HG03045 (cell line): ENCODE data around the gene GCAT.

ENCODE experiments used
- ATAC-seq: cut with Tn5 transposase; IDR thresholded peaks from one replicate; pipeline ENCODE4 v1.9.1; 2021; ENCODE audit warnings: mild to moderate bottlenecking, moderate library complexity; ENCODE audit not compliant: unreplicated experiment

The GCAT gene

DNA sequence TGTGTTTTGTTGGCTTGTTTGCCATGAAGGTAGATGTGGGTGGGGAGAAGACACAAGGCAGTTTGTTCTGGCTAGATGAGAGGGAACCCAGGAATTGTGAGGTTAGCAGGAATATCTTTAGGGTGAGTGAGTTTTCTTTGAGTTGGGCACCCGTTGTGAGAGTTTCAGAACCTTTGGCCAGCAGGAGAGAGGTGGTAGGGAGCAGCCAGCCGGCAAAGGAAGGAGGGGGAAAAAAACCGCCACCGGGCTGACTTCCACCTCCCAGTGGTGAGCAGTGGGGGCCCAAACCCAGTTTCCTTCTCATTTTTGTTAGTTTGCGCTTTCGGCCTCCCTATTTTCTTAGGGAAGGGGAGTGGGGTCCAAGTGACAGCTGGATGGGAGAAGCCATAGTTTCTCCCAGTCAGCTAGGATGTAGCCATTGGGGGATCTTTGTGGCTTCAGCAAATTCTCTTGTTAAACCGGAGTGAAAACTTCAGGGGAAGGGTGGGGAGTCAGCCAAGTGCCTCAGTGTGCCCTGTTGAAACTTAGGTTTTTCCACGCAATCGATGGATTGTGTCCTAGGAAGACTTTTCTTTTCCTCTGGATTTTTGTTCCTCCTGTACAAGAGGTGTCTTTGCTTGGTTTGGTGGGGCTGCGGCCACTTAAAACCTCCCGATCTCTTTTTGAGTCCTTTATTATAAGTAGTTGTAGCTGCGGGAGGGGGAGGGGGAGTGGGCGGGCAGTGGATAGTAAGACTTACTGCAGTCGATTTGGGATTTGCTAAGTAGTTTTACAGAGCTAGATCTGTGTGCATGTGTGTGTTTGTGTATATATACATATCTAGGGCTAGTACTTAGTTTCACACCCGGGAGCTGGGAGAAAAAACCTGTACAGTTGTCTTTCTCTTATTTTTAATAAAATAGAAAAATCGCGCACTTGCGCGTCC lies 1.1 kb upstream of the GCAT start:
- no peak for ATAC-seq

DNA sequence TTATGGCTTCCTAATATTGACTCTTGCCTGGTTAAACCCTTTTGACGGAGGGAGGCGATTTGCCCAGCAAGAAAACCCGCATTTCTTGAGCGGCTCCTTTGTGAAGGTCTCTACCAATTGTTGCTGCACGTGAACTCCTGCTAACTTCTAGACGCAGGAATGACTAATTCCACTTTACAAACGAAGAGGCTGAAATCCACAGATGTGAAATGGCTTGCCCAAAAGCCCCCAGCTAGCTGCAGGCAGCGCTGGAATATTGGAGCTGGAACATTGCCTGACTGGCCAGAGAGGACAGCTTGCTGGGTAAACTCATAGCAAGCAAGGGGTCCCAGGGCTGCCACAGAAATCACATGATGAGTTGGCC lies 542 bp downstream of the GCAT start:
- ATAC-seq = no peak

- ATAC-seq = no peak
These were observed 2.1 kb downstream of the GCAT start for GRCh38 chr22:37809672-37810333.

GRCh38 chr22:37811867-37812266 lies 4.1 kb downstream of the GCAT start:
- no peak for ATAC-seq

GRCh38 chr22:37812869-37813678 lies 5.3 kb downstream of the GCAT start:
- no peak for ATAC-seq

DNA sequence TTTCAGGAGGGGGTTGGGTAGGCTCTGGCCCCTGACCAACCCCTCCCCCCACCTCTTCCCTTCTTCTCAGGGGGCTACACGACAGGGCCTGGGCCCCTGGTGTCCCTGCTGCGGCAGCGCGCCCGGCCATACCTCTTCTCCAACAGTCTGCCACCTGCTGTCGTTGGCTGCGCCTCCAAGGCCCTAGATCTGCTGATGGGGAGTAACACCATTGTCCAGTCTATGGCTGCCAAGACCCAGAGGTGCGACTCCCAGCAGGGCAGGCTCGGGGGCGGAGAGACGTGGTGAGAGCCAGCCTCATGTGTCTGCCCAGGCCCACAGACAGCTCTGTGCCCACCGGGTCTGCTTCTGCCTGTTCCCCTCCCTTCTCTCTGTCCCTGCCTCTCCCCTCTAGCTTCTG lies 7.9 kb downstream of the GCAT start:
- ATAC-seq = no peak

DNA sequence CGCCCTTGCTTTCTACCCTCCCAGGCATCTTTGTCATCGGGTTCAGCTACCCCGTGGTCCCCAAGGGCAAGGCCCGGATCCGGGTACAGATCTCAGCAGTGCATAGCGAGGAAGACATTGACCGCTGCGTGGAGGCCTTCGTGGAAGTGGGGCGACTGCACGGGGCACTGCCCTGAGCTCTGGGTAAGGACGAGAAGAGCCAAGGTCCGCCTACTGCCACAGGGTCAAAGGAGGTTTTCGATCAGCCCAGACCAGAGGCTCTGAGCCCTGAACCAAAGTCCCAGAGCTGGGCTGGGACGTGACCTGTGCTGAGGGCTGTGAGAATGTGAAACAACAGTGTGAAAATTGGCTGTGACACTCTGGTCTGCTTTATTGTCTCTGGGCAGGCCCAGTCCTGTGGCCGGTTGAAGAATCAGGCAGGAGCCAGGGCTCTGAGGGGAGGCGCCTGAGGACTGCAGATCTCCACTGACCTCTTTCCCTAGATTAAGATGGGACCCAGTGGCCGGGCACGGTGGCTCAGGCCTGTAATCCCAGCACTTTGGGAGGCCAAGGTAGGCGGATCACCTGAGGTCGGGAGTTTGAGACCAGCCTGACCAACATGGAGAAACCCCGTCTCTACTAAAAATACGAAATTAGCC lies 8.9 kb downstream of the GCAT start:
- ATAC-seq = no peak

DNA sequence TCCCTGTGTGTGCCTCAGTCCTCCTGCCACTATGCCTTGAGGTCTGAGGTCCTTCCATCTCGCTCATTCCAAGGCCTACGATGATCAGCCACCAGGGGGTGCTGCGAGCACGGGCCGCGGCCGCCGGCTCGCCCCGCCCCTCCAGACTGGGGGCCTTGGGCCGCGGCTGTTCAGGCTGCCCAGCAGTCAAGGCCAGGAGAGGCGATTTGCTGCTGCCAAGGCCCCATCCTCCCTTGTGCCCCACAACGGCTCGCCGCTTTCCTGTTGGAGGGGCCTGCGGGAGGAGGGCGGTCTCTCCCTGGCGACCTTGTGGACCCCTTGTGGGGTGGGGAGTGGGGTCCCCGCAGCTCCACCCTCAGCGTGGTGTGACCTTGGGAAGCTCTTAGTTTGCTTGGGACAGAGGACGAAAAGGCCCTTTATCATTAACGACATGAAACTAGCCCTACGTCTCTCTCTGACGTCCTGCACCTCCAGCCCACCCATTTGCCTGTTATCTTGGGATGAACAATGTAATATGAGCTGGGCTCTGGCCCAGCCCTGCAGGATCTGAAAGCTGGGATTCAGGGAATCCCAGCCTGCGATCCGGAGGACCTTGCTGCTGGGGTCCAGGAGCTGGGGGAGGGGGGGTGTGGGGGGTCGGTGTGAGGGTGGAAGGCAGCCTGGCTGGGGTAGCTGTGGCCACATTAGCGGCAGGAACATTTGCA lies 10.1 kb downstream of the GCAT start:
- ATAC-seq = no peak

DNA sequence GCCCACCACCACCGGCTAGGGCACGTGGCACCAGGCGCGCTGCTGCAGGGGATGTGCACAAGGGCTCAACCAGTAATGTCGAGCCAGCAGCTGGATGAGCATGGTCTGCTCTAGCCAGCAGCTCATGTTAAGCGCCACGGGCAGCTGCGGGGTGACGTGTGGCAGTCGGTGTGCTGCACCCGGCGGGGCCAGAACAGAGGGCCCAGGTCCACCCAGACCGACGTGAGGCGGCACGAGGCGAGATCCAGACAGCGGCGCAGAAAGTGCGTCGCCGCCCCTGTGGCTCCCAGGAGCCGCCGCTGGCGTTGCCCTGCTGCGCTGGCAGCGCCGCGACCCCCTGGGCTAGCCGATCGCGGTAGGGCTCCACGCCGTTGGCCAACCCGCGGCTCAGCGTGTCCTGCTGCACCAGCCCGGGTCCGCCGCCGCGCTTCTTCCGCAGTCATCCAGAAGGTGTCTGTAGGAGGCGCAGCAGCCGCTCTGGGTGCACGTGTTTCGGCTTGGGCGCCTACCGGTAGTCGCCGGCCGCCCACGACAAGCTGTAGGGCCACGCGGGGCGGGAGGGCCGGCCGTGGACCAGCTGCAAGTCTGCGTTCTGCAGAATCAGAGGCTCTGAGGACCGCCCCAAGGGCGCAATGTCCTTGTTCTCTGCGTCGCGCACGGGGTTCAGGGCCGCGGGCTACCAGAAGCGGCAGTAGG lies 10.8 kb downstream of the GCAT start:
- no peak for ATAC-seq

DNA sequence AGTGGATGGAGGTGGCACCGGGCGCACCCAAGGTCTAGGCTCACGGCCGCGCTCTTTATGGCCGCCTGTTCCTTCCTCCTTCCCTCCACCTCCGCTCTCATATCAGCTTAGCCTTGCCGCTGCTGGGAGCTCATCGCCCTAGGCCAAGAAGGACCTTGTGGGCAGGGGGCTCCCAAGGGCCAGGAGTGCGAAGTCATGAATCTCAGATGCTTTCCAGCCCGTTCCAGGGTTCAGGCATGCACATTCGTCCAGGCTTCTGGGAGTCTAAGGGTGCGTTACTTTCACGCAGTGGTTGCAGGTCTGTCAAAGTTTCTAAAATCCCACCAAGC lies 11.3 kb downstream of the GCAT start:
- ATAC-seq = no peak

DNA sequence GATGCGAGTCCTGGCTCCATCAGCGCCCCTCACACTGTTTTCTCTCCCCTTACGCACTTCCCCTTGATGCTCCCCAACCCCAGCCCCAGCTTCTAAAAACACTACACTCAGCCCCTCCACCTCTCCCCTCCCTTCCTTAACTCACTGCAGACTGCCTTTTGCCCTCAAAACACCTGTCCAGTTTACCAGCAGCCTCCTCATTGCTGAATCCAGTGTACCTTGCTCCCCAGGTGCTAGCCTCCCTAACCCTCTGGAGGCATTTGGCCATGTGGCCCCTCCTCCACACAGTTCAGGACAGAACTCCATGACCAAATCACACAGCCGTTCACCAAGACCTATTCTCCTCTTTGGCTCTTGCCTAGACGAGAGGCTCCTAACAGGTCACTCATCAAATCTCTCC lies 12.6 kb downstream of the GCAT start:
- no peak for ATAC-seq

GRCh38 chr22:37822079-37822833 lies 14.5 kb downstream of the GCAT start:
- ATAC-seq = no peak

GRCh38 chr22:37823134-37823985 lies 15.6 kb downstream of the GCAT start, which contains the start of gene GALR3:
GALR3 (plus strand) TSS chr22:37823382; CDS start chr22:37823407, 25 bp downstream.
- no peak for ATAC-seq

DNA sequence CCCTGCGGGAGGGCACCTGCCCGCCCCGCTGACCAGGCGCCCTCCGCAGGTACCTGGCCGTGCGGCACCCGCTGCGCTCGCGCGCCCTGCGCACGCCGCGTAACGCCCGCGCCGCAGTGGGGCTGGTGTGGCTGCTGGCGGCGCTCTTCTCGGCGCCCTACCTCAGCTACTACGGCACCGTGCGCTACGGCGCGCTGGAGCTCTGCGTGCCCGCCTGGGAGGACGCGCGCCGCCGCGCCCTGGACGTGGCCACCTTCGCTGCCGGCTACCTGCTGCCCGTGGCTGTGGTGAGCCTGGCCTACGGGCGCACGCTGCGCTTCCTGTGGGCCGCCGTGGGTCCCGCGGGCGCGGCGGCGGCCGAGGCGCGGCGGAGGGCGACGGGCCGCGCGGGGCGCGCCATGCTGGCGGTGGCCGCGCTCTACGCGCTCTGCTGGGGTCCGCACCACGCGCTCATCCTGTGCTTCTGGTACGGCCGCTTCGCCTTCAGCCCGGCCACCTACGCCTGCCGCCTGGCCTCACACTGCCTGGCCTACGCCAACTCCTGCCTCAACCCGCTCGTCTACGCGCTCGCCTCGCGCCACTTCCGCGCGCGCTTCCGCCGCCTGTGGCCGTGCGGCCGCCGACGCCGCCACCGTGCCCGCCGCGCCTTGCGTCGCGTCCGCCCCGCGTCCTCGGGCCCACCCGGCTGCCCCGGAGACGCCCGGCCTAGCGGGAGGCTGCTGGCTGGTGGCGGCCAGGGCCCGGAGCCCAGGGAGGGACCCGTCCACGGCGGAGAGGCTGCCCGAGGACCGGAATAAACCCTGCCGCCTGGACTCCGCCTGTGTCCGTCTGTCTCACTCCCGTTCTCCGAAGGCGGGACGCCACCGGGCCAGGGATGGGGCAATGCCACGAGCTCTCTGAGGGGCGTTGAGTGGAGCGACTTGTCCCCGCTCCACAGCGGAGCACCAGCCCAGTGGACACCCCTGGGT lies 17.2 kb downstream of the GCAT start:
- ATAC-seq = no peak

DNA sequence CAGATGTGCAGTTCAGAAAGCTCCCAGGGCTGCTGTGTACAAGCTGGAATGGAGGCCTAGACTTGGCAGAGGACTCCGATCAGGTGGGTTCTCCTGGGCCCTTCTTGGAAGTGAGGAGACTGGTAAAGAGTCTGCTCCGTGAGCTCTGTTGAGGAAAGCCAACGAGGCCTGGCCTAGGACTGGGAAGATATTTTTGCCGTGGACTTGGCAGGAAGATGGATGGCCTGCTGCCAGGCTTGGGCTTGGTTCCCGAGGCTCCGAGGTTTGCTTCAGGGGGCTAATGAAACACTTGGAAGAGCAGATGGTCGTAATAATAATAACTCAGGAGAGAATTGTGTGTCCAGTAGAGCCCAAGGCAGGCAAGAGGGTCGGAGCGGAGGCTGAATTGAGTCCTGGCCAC lies 19.3 kb downstream of the GCAT start:
- no peak for ATAC-seq

GRCh38 chr22:37830093-37830842 lies 22.5 kb downstream of the GCAT start:
- no peak for ATAC-seq
